ENCODE data around the gene TRDMT1.
A peak's percentile ranks its signal among the peaks of the same experiment; 100 is the strongest.

TRDMT1 gene, protein sequence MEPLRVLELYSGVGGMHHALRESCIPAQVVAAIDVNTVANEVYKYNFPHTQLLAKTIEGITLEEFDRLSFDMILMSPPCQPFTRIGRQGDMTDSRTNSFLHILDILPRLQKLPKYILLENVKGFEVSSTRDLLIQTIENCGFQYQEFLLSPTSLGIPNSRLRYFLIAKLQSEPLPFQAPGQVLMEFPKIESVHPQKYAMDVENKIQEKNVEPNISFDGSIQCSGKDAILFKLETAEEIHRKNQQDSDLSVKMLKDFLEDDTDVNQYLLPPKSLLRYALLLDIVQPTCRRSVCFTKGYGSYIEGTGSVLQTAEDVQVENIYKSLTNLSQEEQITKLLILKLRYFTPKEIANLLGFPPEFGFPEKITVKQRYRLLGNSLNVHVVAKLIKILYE

DNA sequence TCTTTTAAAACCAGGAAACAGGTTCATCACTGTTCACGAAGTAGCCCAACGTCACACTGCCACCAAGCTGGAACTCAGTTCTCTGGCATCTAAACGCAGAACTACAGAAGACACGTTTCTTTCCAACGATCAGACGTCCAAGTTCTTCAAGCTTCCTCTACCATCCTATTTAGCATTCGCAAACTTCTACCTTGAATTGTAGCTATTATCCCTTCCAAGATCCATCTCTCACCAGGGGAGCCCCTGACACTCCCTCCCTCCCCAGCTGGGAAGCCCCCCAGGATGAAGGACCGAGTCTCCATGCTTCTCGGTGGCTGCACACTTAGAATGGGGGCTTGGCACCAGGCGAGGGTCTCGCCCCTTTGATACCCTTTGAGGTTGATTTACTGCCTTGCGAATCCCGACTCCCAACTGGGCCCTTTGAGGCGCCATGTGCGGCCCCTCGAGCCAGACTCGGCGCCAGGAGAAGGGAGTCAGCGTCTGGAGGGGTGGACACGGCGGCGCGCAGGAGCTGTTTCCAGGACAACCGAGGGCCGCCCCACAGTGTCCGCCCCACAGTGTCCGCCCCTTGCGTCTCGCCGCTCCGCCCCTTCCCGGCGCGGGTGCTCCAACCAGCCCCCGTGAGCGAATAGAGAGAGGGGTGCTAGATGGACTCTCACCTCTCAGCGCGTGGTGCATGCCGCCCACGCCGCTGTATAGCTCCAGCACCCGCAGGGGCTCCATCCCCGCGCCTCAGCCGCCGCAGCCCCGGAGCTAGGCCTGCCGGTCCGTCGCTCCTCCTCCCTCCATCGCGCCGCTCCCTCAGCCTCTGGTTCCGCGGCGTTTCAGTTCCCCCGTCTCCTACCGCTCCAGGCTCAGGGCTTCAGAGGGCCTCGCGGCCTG, at the start of gene TRDMT1:
TRDMT1 (minus strand) TSS at position 761 of the 882 bp plus-strand sequence; CDS start at position 723, 38 bp downstream.
- DNase-seq (ENCODE audit: low read depth, low spot score), result peak; percentile 75

DNA sequence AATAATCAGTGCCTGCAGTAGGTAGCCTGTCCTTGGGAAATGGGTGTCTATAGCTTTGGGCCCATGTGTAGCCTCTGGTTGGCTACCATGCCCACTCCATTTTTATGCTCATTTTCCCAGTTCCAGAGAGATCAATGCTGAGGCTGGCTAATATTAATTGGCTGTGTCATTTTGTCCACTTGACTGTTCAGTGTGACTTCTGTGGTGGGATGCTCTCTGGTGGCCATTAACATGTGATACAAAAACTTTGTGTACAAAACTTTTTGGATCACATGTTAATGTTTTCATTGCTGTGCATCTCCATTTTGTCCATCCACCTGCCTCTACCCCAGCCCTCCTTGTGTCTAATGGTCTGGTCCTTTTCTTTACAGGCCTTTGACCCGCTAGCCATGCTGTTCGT, 49.3 kb upstream of the TRDMT1 start:
- no peak for DNase-seq (ENCODE audit: low read depth, low spot score)

DNA sequence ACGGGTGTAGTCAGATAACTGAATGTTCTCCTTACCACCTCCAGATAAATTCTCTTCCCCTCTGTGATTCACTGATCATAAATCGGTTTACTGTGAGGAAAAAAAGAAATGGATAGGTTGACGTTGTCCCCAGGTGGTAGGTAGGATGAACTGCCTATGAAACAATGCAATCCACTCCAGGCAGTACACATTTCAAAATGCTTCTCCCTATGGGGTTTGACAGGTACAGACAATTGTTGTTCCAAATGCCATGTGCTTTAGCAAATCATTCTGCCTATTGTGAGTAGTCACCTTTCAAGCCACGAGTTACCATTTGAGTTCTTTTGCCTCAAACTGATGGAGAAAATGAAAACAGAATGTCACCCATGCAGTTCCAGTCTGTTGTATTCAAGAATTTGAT, 48.3 kb upstream of the TRDMT1 start:
- no peak for DNase-seq (ENCODE audit: low read depth, low spot score)

DNA sequence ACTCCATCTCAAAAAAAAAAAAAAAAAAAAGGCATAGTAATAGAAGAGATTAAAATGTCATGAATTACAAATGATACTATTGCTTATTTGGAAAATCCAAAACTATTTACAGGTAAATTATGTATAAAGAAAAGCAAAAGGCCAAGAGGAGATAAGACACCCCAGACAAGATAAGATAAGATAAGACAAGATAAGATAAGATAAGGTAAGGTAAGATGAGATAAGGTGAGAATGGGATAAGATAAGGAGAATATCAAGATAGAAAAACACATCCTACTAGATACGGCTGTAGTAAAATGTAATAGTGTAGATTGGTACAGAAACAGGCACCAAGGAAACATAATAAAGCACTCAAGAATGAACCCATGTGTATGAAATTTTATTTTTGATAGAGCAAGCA, 47.5 kb upstream of the TRDMT1 start:
- no peak for DNase-seq (ENCODE audit: low read depth, low spot score)

DNA sequence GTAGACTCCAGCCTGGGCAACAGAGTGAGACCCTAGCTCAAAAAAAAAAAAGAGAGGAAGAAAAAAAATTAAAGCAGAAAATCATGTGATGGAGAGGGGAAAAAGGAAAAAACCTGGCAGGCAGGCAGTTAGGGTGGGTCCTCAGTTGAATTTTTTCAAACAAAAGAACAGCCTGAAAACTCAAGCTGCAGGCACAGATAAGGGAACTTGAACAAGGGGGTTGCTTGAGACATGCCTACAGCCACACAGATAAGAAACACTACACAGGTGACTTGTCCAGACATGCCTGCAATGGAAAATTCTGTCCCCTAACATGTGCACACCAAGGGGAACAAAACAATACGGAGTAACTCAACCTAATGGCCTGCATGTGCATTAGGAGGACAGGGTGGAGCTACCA, 45.7 kb upstream of the TRDMT1 start:
- DNase-seq (ENCODE audit: low read depth, low spot score), result no peak

DNA sequence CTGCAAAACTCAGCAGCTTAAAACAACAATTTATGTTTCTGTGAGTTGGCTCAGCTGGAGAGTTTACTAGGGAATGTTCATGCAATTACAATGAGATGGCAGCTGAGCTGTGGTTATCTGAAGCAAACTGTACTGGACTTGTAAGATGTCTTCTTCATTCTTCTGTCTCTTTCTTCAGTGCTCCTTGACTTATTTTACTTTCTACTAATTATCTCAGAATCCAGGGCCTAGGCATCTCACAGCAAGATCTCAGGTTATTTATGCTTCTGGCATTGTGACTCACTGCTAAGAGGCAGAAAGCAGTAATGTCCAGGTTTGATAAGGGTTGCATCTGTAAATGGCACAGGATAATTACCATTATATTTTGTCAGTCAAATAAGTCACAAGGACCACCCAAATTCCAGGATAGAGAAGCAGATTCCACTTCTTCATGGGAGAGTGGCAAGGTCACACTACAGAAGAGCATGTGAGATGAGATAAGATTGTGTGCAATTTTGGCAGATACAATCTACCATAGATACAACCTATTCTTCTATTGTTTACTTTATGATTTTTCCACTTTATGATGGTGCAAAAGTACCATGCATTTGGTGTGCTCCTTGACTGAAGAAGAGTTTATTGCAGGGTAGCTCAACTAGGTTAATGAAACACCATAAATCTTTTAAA, 43.4 kb upstream of the TRDMT1 start:
- DNase-seq (ENCODE audit: low read depth, low spot score), result no peak

DNA sequence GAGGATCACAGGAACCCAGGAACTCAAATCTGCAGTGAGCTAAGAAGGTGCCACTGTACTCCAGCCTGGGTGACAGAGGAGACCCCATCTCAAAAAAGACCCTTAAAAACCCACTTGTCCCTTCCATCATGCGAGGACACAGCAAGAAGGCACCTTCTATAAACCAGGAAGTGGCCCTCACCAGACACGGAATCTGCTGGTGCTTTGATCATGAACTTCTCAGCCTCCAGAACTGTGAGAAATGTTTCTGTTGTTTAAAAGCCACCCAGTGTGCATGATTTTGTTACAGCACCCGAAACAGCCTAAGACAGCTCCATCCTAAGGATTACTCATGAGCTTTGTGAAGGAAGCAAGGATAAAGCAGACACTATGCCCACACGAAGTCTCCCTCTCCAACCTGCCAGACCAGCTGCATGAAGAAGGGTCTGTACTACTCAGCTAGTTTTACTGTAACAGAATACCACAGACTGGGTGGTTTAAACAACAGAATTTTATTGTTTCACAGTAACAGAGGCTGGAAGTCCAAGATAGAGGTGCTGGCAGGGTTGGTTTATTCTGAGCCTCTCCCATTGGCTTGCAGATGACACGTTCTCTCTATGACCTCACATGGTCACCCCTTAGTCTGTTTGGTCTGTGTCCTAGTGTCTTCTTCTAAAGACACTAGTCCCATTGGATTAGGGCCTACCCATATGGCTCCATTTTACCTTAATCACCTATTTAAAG, 40.3 kb upstream of the TRDMT1 start:
- no peak for DNase-seq (ENCODE audit: low read depth, low spot score)

DNA sequence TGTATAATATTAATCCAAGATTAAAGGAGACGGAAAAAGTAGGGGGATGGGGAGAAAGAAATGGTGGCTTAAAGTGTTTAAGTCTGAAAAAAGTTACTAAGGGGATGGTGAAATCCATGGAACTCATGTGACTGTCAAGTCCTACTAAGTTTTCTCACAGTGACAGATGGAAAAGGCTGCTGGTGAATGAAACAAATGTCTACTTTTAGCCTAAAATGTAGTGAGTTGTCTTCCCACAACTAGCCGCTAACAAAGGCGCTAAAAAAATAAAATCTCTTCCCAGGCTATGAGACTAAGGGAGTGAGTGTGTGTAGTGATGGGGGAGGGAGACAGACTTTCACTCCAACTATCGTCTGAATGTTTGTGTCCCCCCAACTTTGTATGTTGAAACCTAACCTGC, 39.1 kb upstream of the TRDMT1 start:
- no peak for DNase-seq (ENCODE audit: low read depth, low spot score)

DNA sequence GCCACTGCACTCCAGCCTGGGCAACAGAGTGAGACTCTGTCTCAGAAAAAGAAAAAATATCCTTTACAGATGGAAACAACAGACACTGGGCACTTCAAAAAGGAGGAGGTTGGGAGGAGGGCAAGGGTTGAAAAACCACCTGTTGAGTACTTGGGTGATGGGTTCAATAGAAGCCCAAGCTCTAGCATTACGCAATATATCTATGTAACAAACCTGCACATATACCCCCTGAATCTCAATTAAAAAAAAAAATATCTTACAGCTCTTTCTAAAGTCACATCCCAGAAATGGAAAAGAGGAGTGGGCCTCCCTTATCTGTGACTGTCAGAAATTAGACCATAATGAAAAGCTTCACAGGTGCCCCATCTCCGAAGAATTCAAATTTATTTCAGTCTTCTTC, 38.6 kb upstream of the TRDMT1 start:
- DNase-seq (ENCODE audit: low read depth, low spot score), result no peak

DNA sequence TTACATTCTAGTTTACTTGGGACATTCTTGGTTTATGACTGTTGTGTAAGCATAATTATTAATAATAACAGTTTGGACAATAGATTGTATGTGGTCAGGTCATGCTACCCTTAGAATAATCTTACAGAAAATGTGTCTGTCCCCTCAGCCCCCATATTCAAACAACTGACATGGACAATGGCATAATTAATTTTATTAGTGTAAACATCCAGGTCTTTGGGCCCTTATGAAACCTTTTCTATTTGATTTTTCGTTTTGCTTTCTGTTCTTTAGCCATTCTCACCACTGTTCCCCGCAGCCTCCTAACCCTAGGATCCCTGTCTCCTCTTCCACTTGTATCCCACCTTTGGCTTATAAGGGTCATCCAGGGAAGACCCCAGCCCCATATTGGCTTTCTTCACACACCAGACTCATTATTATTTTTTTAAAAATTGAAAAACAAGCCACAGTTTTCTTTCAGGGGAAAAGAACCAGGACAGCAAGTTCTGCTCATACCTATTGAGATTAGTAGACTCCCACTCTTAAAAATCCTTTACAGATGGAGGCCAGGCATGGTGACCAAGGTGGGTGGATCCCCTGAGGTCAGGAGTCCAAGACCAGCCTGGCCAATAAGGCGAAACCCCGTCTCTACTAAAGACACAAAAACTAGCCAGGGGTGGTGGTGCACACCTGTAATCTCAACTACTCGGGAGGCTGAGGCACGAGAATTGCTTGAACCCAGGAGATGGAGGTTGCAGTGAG, 38.0 kb upstream of the TRDMT1 start:
- no peak for DNase-seq (ENCODE audit: low read depth, low spot score)

DNA sequence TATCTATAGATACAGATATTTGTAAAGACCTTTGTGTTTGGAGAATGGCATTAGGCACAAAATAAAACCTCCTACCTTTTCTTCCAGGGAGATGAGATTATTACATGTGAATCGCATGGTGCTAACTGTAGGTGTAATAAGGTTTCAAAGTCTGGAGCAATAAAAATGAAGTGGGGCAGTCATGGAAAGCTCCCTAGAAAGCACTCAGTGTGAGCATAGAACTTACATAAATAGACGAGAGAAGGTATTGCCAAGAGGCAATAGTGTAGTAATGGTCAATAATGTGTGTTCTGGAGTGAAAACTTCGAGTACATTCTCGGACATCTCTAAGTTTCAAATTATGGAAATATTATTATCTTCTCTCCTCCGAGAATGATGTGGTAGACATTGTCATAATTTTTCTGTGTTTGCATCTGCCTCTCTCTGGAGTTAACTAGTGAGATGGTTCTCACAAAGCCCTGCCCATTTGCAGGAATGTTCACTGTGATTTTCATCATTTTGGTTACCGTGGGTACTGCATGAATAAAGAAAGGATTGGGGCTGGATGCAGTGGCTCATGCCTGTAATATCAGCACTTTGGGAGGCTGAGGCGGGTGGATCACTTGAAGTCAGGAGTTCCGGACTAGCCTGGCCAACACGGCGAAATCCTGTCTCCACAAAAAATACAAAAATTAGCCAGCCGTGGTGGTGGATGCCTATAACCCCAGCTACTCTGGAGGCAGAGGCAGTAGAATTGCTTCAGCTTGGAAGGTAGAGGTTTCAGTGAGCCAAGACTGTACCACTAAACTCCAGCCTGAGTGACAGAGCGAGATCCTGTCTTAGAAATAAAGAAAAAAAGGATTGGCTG, 37.2 kb upstream of the TRDMT1 start:
- no peak for DNase-seq (ENCODE audit: low read depth, low spot score)

DNA sequence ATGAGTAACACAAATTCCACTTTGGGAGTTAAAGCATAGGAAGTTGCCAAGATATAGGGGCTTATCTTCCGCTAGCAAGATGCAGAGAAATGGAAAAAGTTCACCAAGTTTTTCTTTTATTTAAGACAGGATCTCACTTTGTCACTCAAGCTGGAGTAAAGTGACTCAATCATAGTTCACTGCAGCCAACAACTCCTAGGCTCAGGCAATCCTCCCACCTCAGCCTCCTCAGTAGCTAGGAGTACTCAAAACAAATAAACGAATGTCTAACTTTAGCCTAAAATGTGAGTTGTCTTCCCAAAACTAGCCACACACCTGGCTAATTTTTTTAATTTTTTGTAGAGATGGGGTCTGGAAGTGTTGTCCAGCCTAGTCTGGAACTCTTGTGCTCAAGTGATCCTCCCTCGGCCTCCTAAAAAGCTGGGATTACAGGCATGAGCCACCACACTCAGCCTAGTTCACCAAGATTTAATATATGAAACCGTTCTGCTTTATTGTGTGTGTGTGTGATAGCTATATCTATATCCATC, 36.5 kb upstream of the TRDMT1 start:
- no peak for DNase-seq (ENCODE audit: low read depth, low spot score)

DNA sequence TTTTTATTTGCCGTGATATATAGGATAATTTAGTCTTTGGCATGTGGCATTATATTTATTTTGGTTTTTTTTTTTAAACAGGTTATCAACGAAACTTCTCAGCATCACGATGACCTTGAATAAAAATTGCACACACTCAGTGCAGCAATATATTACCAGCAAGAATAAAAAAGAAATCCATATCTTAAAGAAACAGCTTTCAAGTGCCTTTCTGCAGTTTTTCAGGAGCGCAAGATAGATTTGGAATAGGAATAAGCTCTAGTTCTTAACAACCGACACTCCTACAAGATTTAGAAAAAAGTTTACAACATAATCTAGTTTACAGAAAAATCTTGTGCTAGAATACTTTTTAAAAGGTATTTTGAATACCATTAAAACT, 35.7 kb upstream of the TRDMT1 start:
- DNase-seq (ENCODE audit: low read depth, low spot score), result no peak

DNA sequence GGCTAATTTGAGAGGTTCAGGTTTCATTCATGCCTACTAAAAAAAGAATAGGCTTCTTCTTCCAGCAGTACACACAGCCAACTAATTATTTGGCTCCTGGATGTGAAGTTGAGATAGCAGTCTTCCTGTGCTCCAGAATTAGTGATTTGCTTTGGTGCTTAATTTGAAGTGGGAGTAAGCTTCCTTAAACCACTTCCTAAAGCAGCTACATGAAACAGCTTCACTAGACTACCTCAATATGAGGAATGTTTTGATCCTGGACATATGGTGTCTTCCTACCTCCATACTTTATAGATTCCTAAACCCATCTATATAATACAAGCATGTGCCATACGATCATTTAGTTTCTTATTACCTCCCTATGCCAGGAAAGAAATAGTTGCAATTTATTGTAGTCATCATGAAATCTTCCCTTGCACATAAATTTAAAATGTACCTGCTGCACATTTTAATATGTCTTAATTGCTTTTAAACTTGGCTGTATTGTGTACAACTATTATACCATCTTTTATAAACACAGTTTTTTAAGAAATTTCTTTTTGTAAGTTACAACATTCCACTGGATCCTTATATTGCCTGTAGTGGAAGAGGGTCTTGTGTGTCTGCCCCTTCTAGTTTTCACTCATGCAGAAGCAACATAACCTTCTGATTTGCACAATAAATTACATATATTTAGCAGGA, 35.1 kb upstream of the TRDMT1 start:
- DNase-seq (ENCODE audit: low read depth, low spot score), result no peak

DNA sequence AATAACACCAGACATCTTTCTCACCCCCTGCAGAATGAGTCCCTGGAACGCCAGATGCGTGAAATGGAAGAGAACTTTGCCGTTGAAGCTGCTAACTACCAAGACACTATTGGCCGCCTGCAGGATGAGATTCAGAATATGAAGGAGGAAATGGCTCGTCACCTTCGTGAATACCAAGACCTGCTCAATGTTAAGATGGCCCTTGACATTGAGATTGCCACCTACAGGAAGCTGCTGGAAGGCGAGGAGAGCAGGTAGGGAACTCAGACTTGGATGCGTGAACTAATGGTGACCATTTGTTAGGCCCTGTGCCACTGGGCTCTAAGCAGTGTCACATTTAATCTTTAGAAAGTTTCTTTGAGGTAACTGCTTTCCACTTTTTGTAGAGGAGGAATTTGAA, 33.7 kb upstream of the TRDMT1 start:
- DNase-seq (ENCODE audit: low read depth, low spot score), result no peak

DNA sequence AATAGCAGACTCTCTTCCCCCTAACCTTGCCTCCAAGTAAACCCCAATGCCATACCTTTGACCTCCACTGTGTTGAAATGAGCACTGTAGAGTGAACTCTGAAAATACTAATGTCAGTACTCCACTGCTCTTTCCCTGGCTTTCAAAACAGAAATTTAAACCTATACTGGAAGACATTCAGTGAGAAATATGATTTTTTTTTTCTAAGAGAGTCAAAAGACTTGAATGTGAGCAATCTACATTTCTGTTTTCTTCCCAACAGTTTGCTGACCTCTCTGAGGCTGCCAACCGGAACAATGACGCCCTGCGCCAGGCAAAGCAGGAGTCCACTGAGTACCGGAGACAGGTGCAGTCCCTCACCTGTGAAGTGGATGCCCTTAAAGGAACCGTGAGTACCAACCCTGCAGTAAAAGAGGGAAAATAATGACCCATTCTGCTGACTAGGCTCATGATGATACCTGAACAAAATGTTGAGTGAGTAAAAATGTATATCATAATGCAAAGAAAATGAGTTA, 33.0 kb upstream of the TRDMT1 start:
- no peak for DNase-seq (ENCODE audit: low read depth, low spot score)

DNA sequence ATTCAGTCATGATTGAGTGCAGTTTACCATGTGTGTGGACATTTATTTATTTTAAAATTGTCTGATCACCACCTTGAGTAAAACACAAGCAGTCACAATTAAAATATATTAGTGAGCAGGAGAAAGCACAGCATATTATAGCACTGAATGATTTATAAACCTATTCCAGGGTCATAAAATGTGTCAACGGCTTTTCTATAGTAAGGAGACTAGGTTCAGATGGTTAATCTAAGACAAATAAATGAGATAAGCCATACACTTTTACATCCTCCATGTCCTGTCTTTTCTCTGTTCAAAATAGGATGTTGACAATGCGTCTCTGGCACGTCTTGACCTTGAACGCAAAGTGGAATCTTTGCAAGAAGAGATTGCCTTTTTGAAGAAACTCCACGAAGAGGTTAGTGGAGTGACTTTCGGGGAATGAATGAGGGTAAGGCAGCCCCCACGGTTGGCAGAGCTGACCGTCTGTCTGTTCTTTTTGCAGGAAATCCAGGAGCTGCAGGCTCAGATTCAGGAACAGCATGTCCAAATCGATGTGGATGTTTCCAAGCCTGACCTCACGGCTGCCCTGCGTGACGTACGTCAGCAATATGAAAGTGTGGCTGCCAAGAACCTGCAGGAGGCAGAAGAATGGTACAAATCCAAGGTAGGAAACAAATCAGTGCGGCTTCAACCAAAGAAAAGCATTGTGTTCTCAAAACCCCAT, 32.0 kb upstream of the TRDMT1 start:
- no peak for DNase-seq (ENCODE audit: low read depth, low spot score)

DNA sequence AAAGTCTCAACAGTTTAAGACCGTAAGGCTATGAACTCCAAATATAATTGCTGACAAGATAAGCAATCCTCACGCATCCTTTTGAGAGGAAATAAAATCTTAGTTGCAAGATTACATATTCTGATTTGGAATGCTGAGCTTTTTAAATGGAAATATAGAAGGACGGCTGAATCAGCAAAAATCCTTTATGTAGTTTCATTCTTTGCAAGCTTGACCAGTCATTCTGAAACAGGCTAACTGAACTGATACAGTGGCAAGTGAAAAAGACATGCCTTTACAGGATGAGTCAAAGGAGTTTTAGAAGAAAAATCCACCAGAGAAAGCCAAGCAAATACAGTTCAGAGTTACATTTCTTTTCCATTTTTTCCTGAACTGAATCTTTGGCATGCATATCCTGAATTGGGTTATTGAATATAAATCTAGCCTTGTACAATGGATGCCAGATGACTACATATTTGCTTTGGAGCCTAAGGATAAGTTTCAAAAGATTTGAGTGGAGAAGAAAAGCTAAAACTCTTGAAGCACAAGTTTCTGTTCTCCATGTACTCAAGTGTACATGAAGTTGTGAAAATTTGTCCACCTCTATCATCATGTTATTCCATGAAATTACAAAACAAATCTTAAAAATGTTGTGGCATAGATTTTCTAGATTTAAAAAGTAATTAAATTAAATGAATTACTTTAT, 30.9 kb upstream of the TRDMT1 start:
- no peak for DNase-seq (ENCODE audit: low read depth, low spot score)

All from brain pericyte (primary cell).